HG03571 (cell line): Measurements from ENCODE around the gene CLMN.
"Not testable (repeated sequence)": the region's sequence is repeated elsewhere in the genome, so short reads cannot be mapped to it uniquely, and the experiment has no call there.

Experiments used
- ATAC-seq: cut with Tn5 transposase; IDR thresholded peaks from one replicate; pipeline ENCODE4 v1.9.1; 2021; ENCODE audit not compliant: unreplicated experiment

Gene CLMN

DNA sequence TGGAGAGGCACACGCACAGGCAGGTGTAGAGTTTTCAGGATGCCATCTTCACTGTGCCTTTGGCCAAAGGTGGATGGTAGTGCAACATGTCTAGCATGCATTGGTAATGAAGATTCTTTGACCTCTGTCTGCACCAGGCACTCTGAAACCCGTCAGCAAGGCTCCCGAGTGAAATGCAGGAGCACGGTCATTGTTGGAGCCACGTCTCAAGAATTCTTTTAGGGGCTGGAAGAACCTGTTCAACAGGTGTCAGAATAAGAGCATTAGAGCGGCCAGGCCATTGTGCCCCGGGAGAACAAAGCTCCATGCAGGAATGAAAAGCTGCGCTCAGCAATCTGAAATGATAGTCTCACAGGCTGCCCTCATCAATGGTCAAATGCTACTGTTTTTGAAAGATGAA lies 122.2 kb downstream of the CLMN start:
- ATAC-seq: no peak

DNA sequence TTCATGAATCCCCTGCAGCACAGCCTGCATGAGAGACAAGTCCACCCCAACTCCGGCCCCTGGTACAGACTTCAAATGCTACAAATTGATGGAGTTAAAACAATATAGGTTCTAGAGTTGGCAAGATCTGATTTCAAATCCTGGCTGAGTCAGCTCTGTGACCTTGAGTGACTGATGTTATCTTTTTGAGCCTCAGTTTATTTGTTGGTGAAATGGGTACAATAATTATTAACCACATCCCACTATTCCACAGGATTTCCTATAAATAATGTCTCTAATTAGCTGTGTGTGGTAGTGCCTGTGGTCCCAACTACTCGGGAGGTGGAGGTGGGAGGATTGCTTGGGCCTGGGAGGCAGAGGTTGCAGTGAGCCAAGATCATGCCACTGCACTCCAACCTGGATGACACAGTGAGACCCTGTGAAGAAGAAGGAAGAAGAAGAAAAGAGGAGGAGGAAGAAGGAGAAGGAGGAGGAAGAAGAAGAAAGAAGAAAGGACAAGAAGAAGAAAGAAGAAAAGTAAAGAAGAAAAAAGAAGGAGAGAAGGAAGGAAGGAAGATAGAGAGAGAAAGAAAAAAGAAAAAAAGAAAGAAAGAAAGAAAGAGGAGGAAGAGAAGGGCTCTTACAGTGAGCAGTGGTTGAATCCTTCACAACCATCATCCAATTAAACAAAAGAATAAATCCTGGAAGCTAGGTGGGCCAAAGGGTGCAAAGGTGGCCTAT lies 122.7 kb downstream of the CLMN start:
- no peak for ATAC-seq

DNA sequence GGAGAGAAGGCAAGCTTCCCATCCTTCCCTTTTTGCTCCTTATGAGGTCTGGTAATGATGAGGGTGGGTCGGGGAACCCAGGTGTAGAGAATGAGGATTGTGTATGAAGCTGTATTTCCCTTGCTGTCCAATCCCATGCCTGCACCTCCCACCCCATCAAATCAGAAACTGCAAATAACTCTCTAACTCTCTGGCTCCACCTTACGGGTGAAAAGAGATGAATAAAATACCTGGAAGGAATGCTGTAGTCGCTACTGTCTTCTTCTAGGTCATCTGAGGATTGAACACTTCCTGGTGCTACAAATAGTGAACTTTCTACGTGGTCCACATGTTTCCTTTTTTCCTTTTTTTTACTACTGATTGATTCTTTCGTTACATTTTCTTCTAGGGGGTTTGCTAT lies 123.4 kb downstream of the CLMN start:
- ATAC-seq: no peak

DNA sequence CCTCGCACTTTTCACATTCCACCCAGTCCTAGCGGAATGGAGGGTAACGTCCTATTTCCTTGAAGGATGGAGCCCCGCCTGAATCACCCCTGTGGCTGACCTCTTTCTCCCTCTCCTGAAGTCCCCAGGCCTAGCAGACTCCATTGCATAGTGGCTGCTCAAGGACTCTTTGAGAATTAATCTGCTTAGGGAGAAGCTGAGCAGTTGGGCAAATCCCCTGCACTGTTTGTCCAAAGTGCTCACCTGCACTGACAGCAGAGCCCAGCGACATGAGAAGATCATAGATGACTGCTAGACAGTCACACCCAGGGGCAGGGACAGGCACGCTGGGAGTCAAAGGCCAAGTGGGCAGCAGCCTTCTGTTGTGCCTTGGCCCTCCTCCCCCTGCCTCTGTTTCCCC lies 124.7 kb downstream of the CLMN start:
- no peak for ATAC-seq

DNA sequence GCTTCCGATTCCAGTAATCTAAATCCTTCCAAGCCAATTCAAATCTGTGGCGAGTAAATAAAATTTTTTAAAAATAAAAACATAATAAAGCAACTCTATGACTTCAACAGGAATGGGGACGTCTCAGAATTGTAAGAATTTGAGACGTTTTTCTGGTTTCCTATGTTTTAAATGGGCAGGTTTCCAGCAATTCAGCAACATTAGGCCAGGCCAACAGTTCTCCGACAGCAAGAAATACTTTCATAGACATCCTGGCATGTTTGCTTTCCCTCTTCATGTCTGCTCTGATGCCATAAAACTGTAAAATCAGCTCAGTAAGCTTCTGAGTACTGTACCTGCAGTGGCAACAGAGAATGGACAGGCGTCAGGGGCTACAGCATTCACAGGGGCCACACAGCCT lies 126.6 kb downstream of the CLMN start:
- ATAC-seq: no peak

DNA sequence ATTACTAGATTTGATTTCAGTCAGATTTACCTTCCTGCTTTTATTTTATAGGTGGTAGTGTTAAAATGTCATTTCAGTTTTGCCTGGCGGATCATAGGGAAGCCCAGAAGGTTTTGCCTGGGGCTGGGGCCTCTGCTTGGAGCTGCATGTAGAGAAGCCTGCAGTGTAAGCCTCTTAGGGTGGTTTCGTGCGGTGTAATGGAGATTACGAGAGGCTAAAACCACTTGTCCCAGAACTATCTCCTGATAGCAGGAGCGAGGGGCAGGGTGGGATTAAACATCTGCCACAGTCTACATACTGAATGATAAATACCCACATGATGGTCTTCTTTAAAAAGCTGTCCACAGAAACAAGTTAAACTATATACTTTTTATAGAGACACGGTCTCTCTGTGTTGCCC lies 127.4 kb downstream of the CLMN start:
- no peak for ATAC-seq

DNA sequence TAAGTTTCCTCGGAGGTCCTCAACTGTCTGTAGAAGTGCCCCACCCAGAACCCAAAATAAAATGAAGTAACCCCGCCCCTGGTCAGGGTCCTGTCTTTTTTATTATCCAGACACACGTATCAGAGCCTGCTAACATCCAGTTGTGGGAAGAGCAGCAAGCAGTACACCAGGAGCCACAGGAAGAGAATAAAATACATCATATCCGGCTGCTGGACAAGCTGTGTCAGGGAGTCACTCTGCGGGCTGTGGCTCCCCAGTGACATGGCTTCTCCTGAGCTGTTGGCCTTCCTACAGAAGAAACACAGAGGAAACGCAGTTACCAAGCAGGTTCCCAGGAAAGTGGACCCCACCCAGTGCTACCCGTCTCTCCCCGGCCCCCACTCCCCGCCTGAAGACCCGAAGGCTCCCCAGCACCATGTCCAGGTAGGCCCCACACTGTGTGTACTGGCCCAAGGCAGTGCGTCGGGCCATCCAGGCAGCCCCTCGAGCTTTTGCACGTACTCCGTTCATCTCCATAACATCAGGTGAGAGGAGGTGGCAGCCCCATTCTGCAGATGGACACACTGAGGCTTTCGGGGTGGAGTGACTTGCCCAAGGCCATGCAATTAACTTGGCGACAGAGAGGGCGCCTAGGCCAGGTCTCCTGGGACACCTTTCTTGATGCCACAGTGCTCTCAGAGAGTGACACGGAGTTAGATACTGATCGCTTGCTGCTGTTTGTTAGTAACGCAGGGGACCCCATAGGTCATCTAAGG lies 128.1 kb downstream of the CLMN start:
- ATAC-seq: no peak

DNA sequence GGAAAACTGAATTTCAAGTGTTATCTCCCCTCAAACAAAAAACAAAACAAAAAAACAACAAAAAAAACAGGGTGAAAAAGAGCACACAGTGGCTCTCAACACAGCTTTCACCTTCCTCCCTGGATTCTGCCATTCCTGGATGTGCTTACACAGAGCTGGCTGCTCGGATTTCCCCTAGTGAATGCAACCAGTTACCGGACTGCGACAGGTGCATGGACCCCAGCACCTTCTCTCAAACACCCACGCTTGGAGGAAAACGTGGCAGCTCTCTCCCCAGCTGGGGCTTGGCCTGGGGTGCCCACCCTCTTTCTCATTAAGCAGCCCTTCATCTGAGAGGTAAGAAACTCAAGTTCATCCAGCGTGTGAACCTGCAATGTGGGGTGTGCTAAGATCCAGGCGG lies 128.9 kb downstream of the CLMN start:
- ATAC-seq: no peak

DNA sequence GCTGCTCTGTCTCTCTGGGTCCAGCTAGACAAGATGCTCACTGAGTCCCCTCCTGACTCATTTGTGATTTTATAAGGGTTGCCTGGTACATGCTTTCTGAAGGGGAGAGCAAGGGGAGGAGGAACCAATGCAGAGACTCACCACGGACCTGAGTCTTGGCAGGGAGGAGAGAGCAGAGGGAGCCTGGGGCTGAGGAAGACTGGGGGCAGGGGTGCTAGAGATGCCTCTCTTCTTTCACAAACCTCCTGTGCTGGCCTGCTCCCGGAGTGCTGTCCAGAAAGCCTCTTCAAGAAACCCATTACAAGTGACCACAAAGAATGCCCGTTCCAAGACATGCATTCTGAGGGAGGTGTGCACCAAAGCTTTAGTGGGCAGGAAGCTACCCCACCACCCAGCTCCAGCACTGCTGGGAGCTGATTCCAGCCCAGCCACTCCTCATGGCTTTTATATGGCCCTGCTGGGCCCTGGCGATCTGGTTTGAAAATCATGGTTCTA lies 129.3 kb downstream of the CLMN start:
- ATAC-seq: no peak

DNA sequence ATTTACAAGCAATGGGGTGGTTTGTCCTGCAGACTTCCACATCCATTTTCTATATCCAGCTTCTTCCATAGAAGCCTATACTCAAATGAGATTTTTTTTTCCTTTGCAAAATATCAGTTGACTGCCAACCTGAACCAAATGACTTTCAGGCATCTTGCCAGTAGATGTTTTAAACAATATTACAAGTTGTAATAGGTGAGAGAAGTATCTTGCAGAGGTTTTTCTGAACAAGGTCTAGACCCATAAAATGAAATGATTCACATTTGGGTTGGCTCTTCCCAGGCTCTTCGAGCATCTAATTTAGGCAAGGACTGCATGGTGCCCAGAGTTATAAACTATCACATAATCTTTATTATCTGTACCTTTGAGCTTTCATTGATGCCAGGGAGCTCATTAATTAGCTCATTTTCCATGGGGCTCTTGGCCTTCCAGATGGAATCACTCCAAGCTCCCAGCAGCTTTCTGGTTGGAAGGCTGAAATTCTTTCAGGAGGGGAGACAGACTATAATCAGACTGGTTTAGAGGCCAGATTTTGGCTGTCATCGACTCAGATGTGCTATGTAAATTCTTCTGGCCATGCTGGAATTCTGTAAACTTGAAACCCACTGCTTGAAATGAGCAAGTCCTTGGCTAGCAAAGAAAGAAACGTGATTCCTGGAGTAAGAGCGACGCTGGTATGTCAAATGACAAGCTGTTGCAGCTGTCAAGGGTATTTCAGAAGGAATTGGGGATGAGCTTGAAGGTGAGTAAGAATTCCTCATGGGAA lies 130.2 kb downstream of the CLMN start:
- ATAC-seq: no peak

DNA sequence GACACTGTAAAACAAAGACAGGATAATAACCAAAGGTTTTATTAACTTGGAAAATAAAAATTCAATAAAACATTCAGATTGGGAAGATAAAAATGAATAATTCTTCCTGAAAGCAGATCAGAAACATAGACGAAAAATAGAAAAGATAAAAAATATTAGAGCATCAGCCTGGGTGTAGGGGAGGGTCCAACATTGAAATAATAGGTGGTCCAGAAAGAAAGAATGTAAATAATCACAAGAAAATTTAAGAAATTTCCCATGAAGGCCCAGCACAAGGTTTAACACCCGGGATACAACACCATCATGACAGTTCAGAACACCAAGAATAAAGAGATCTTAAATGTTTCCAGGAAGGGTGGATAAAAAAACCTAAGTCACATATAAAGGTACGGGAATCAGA lies 131.3 kb downstream of the CLMN start:
- ATAC-seq: no peak

DNA sequence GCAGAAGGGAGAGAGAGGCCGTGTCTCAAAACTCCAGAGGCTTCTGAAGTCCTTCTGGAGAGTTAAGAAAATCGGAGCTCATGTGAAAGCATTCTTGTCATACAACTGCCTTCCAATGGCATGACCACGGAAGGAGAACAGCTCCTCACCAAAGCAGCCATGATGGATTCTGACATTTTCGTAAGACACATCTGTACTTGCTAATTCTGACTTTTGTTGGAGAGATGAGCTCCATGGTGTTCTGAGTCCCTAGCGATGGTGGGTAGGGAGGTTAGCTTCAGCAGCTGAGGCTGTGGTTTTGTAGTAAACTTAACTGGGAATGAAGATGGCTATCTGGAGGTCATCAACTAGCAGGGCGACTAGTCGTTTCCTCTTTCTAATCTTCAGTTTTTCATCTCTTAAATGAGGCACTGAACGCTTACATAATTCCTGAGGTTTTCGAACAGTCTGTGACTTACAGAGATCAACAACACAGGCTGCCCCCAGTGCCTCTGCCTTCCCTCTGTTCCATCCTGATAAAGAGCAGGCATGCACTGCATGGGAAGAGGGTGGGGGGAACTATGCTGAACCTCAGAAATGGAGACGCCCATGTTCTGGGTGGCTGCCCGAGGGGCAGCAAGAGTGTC lies 133.8 kb downstream of the CLMN start:
- no peak for ATAC-seq

DNA sequence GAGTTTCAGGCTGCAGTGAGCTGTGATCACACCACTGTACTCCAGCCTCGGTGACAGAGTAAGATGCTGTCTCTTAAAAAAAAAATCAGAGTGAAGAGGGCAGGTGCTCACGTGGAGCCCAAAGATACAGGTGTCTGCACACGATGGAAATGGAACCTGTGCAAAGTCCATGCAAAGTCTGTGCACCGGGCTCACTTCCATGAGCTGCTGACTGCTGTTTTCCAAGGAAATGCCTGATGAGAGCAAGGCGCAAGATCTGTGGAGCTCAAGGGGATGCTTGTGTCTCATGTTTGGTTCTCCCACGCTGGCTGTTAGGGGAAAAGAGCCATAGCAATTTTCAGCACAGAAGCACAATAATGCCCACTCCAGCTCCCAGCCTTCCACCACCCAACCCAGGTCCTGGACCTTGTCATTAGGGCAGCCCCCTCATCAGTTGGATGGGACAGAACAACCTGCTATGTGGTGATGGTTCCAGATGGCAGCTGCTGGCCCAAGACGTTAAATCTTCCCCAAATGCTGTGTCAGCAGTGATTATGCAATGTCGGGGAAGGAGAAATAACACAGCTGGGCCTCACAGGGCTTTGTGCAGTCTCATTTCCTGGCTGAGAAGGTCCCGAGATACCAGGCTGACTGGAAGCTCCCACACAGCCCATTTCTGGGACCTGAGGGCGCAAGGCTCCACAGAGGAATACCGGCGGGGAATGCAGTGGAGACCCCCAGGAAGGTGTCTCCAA lies 134.5 kb downstream of the CLMN start:
- no peak for ATAC-seq

DNA sequence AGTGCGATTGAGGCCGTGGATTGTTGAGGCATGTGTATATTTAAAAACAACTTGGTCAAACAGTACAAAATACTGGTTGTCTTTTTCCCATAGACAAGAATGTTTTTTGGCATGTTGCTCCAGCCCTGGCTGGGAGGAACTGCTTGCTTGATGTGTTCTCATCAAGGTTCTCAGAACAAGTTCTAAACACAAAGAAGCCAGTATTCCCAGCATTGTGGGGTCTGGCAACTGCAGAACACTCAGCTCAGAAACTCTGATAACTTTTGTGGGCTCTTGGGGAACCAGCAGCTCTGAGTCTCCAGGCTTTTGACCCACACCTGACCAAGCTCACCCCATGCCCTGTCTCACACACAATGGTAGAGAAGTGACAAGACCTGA lies 135.3 kb downstream of the CLMN start:
- ATAC-seq: no peak

DNA sequence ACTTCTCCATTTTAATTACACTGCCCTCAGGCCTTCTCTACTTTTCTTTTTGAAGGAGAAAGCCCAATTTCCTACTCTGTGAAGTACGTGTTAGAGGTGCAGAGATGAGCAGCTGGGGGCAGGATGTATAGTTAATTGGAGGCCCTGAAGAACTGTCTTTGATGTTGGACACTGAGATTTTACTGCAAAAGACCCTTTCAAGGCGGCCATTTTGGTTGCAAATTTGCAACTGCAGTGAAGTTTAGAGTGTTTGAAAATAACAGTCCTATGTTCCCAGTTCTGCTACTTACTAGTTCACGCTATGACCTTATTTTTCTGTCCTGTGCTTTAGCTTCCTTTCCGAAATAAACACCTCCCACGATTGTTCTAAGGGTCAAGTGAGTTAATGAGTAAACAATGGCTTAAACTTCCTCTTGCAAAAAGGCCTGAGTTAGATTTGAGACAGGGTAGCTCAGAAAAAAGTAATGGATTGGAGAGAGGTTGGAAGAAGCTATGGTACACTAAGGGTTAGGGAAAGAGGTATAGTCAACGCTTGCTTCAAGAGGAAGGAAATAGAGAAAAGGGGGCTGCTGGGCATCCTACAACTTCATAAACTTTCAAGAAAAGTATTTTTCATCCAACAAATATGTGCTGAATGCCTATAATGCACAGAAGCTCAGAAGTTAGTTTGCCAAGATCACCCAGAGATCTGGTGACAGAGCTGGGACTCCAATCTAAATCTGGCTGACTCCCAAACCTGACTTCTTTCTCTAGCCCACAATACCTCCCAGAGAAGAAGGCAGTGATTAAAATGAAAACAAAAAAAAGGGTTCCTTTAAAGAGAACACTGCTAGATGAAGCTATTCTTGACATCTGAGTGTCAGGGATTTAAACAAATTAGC lies 135.9 kb downstream of the CLMN start:
- no peak for ATAC-seq

DNA sequence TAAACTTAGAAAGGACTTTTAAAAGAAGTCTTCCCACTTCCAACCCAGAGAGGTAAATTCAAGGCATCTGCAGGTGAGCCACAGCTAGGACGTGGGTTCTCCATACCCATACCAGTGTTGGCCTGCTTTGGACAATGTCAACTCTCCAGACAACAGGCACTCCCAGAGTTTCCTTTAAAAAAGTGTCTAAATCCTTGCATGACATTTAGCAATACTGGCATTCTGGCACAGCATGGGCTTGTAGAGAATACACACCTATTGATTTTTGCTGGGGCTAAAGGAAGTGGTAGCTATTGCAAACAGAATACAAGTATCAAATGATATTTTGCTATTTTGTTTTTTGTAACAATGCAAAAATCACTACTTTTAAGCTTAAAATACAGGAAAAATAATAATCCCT lies 136.6 kb downstream of the CLMN start:
- ATAC-seq: no peak

DNA sequence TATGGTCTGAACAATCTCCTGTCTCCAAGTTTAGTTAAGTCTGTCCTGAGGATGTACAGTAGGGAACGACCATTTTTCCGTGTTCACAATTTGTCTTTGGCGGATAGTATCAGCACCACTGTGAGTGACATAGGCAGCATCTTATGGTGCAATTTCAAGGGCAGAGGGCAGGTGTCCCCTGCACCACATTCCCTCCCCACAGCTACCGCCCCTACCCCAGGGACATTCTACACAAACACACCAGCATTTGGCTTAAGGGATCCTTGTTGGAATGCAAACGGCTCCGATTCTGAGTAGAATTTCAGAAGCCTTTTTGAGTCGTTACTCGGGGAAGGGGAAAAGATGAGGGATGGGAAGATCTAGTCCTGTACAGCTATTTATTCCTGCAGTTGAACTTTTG lies 137.3 kb downstream of the CLMN start:
- no peak for ATAC-seq

DNA sequence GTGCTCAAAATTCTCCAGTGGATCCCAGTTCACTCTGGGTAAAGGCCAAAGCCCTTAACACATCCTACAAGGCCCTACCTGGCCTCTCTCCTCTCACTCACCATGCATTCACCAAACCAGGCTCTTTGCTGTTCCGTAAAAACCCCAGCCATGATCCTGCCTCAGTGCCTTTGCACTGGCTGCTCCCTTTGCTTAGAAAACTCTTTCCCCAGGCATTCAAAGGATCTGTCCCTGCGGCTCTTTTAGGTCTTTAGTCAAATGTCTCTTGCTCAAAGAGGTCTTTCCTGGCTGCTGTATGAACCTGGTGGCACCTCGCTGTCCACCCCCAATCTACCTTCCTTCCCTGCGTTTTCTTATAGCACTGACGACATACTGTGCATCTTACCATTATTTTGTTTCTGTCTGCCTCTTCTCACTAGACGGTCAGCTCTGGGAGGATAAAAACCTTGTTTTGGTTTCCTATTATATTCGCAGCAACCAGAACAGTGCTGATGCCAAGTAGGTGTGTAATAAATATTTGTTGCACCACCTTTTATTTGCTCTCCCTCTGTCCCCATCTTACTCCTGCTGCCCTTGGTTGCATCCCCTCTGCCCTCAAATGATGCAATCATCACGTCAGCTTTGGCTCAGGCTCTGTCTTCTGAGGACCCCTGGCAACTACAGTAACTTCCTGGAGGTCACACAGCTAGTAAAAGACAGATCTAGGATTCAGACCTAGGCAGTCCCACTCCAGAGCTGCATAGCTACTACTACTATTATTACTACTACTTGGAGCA lies 138.6 kb downstream of the CLMN start:
- no peak for ATAC-seq

DNA sequence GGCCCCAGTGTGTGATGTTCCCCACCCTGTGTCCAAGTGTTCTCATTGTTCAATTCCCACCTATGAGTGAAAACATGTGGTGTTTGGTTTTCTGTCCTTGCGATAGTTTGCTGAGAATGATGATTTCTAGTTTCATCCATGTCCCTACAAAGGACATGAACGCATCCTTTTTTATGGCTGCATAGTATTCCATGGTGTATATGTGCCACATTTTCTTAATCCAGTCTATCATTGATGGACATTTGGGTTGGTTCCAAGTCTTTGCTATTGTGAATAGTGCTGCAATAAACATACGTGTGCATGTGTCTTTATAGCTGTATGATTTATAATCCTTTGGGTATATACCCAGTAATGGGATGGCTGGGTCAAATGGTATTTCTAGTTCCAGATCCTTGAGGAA lies 144.0 kb downstream of the CLMN start:
- ATAC-seq: not testable (repeated sequence)
